HFFc6 (cell line): Measurements from ENCODE around the gene ARHGEF7. TPM values are rescaled to one million over a fixed set of nuclear protein-coding genes. Genes with fewer than 3 reads are reported as not detected.

Experiments used
- DNase-seq: peaks from one replicate; pipeline ENCODE4 v3.0.0-alpha.2; 2018
- H3K27ac Mint-ChIP-seq: 2 replicates; pipeline ENCODE4 v1.8.0; 2020; ENCODE audit warnings: mild to moderate bottlenecking, mixed read lengths
- H3K27me3 Mint-ChIP-seq: 2 replicates; pipeline ENCODE4 v1.8.0; 2021; ENCODE audit warnings: mild to moderate bottlenecking, moderate library complexity, mixed read lengths; ENCODE audit not compliant: insufficient read depth
- H3K36me3 Mint-ChIP-seq: 2 replicates; pipeline ENCODE4 v1.8.0; 2021; ENCODE audit warnings: low read depth, mixed read lengths
- H3K4me1 Mint-ChIP-seq: 2 replicates; pipeline ENCODE4 v1.8.0; 2020; ENCODE audit warnings: low read depth, mixed read lengths
- H3K4me3 Mint-ChIP-seq: 2 replicates; pipeline ENCODE4 v1.8.0; 2020; ENCODE audit warnings: mild to moderate bottlenecking, moderate library complexity, mixed read lengths
- H3K9me3 Mint-ChIP-seq: 2 replicates; pipeline ENCODE4 v1.8.0; 2020; ENCODE audit warnings: mild to moderate bottlenecking, mixed read lengths
- CTCF ChIP-seq: fragments of 200-600 bp; sonication (generic); IDR thresholded peaks from 2 replicates; pipeline ENCODE4 v1.5.0; 2021; ENCODE audit warnings: antibody characterized with exemption, mild to moderate bottlenecking
- total RNA-seq, 6 experiments: library from RNA; stranded (reverse); fragmentation: NEBNext Ultra II Directional; extraction: Animal tissue kit (Norgen Biotek cat#: 25700); gene quantifications; 2 replicates in 1 of 6; 3 replicates in 5 of 6; pipeline ENCODE4 v1.2.3, GENCODE V29; 2021

Gene ARHGEF7
- total RNA-seq, 6 experiments from 2014 or later, result 32.3 to 38.1 (median 35.0) TPM

- DNase-seq, result no peak
- Mint-ChIP-seq H3K36me3 (peaks cover 22% of the 10 kb centered on the region), H3K27me3 (no peaks in the 10 kb centered on the region), H3K4me3 (peak overlapping the region; percentile 82), H3K9me3 (no peaks in the 10 kb centered on the region), H3K27ac (peak overlapping the region; percentile 84), H3K4me1 (peaks cover 34% of the 10 kb centered on the region)
- no peak for TF ChIP-seq CTCF
Measured at GRCh38 chr13:111270126-111270525, 155.0 kb downstream of the ARHGEF7 start.

DNA sequence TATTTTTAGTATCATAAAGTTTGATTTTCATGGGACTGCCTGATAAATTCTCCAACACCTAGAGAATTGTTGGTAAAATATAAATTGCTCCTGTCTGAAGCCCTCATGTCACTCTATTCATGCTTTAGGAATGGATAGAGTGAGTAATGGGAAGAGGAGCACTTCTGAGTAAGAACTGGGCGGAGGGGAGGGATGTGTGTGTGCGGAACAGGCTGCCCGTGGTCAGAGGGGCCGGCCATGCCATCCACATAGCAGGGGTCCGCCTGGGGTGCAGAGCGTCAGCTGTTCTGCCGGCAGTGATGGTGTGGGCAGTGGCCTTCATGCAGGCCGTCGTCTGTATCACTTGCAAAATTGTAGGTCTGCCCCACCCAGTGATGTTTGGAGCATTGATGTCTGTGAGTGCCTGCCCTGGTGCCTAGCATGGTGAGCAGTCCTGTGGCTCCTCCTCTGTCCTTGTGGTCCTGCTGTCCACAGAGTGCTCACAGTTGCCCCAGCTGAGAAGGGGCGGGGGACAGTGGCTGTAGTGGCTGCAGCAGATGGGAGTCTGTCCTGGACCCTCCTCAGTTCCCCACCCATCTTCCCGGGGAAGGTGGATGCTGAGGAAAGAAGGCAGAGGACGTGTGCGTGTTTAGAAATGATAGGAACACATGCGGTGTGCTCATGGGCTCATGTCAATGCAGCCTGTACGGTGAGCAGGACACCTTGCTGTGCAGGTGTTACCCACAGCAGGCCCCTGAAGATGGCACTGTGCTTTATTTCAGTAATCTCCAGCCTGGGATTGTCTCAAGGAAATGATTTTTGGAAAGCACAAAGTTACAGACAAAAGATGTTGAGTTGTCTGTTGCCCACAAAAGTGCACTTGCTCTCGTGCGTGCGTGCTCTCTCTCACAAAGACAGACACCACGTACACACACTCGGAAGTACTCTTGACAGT lies 155.9 kb downstream of the ARHGEF7 start:
- no peaks in the 10 kb centered on the region for H3K27me3 Mint-ChIP-seq
- peaks cover 34% of the 10 kb centered on the region for H3K4me1 Mint-ChIP-seq
- H3K9me3 Mint-ChIP-seq, result no peaks in the 10 kb centered on the region
- no peak for TF ChIP-seq CTCF
- peaks cover 26% of the 10 kb centered on the region for H3K36me3 Mint-ChIP-seq
- peak overlapping the region; percentile 84 for H3K27ac Mint-ChIP-seq
- DNase-seq, result peak; percentile 53
- H3K4me3 Mint-ChIP-seq, result peak overlapping the region; percentile 82

- TF ChIP-seq CTCF, result no peak
- no peak for DNase-seq
- H3K27ac Mint-ChIP-seq, result no peak overlapping the region
- H3K4me3 Mint-ChIP-seq, result no peak overlapping the region
- H3K4me1 Mint-ChIP-seq, result peaks cover 30% of the 10 kb centered on the region
- no peaks in the 10 kb centered on the region for H3K9me3 Mint-ChIP-seq
- H3K27me3 Mint-ChIP-seq, result no peaks in the 10 kb centered on the region
- peaks cover 22% of the 10 kb centered on the region for H3K36me3 Mint-ChIP-seq
Measured at GRCh38 chr13:111272117-111272516, 157.0 kb downstream of the ARHGEF7 start.

DNA sequence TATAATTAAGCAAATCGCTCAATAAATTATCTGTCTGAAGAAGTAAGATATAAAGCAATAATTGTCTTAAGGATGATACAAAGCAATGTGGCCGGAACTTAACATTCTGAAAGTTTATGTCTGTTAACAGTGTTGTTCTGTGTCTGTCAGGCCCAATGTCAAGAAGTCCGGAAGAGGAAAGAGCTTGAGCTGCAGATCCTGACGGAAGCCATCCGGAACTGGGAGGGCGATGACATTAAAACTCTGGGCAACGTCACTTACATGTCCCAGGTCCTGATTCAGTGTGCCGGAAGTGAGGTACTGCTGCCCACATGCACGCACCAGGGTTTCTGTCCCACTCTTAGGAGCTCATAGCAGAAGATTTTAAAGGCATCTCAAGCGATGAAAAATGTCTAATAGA lies 160.3 kb downstream of the ARHGEF7 start:
- Mint-ChIP-seq H3K36me3 (peaks cover 25% of the 10 kb centered on the region), H3K4me1 (peaks cover 19% of the 10 kb centered on the region), H3K27me3 (no peaks in the 10 kb centered on the region), H3K27ac (no peak overlapping the region), H3K9me3 (no peaks in the 10 kb centered on the region), H3K4me3 (no peak overlapping the region)
- DNase-seq, result no peak
- TF ChIP-seq CTCF, result no peak

GRCh38 chr13:111275995-111276618 lies 161.0 kb downstream of the ARHGEF7 start:
- no peaks in the 10 kb centered on the region for H3K9me3 Mint-ChIP-seq
- H3K4me3 Mint-ChIP-seq, result no peak overlapping the region
- H3K4me1 Mint-ChIP-seq, result peaks cover 19% of the 10 kb centered on the region
- no peak for DNase-seq
- H3K27ac Mint-ChIP-seq, result no peak overlapping the region
- H3K27me3 Mint-ChIP-seq, result no peaks in the 10 kb centered on the region
- no peak for TF ChIP-seq CTCF
- H3K36me3 Mint-ChIP-seq, result peaks cover 31% of the 10 kb centered on the region
